Mucosa of descending colon (tissue), 3 donors: ENCODE measurements around the gene CASP9. TPM values are rescaled to one million over a fixed set of nuclear protein-coding genes. Genes with fewer than 3 reads are reported as not detected.

Experiments used
- ATAC-seq: fragments of 200-7000 bp; cut with Tn5 transposase; one replicate; pipeline ENCODE4 v1.9.1; 2020; ENCODE audit warnings: mild to moderate bottlenecking, moderate library complexity
- DNase-seq, 3 donors: peaks; one replicate each; pipeline ENCODE4 v3.0.0-alpha.2; 2020
- H3K36me3 ChIP-seq: fragments of 200-600 bp; one replicate; pipeline ENCODE4 v1.8.0; 2021; ENCODE audit warnings: low read depth, mild to moderate bottlenecking
- H3K4me1 ChIP-seq: fragments of 200-600 bp; one replicate; pipeline ENCODE4 v1.8.0; 2021; ENCODE audit warnings: low read depth, mild to moderate bottlenecking
- H3K4me3 ChIP-seq: fragments of 200-600 bp; one replicate; pipeline ENCODE4 v1.8.0; 2021; ENCODE audit warnings: mild to moderate bottlenecking
- H3K9me3 ChIP-seq: fragments of 200-600 bp; one replicate; pipeline ENCODE4 v1.8.0; 2021; ENCODE audit warnings: mild to moderate bottlenecking
- intact Hi-C, 2 donors: fragments of 100-400 bp; cut with DNase I in 1 of 2; cut with micrococcal nuclease in 1 of 2; formaldehyde crosslinking; loops; one replicate each; pipeline versions ENCODE4 v1.11.0 to v1.11.1; 2022; cut with DNase I, micrococcal nuclease
- long read RNA-seq, 2 donors: library from polyadenylated mRNA; unstranded; transcript quantifications; one replicate each; pipeline ENCODE4 v2.0.0, GENCODE V29; 2019 to 2021
- total RNA-seq, 3 donors: library from RNA; stranded (reverse); fragmentation: NEBNext Ultra II Directional in 2 of 3; extraction: Animal tissue kit (Norgen Biotek cat#: 25700) in 2 of 3; gene quantifications; one replicate each; pipeline versions ENCODE4 v1.2.1 to v1.2.4, GENCODE V29; 2021 to 2023
- TF ChIP-seq, protein P1 (sequence below): fragments of 200-600 bp; IDR thresholded peaks from one replicate; pipeline ENCODE4 v1.8.0; 2022; ENCODE audit warnings: antibody characterized with exemption, mild to moderate bottlenecking
- donor health status: DM: no; HTN: no; CAD: no; lungs with moderate emphysema.
- donor health status: DM: no; HTN: no; CAD: no.
- donor health status: DM: no; HTN: yes; CAD: no.

Gene CASP9
- 10 to 100 TPM; 14.2 to 16.0 (median 15.2) TPM for total RNA-seq
- long read RNA-seq, donor 1, transcript CASP9-201 (9 exons, 2,019 nt) = major isoform, 15 of 27 reads
- long read RNA-seq, donor 1, partial matches to known transcripts = 5 of 27 reads
- long read RNA-seq, donor 1, other reads (novel, unspliced or antisense) = 6 of 27 reads
- long read RNA-seq, donor 2, transcript CASP9-201 (9 exons, 2,019 nt) = major isoform, 14 of 15 reads
- long read RNA-seq, donor 2, partial matches to known transcripts = 0 of 15 reads
- long read RNA-seq, donor 2, other reads (novel, unspliced or antisense) = 1 of 15 reads

DNA sequence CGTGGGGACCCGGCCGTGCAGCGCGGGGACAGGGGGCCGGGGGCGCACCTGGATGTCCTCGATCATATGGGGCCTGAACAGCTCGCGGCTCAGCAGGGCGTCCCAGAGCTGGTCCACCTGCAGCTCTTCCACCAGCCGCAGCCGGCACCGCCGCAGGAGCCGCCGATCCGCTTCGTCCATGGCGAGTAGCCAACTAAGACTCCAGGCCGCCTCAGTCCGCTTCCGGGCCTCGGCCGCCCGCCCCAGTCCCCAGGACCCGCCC is at the start of gene CASP9:
Gene CASP9, minus strand, starts transcription at position 195 of the 262 bp plus-strand sequence. Its CDS starts 15 bp downstream, at position 180.
- intact Hi-C loops = no loop called here
- DNase-seq = no peak
- H3K4me1 ChIP-seq = peaks cover 28% of the 10 kb centered on the region
- TF ChIP-seq, protein P1, sequence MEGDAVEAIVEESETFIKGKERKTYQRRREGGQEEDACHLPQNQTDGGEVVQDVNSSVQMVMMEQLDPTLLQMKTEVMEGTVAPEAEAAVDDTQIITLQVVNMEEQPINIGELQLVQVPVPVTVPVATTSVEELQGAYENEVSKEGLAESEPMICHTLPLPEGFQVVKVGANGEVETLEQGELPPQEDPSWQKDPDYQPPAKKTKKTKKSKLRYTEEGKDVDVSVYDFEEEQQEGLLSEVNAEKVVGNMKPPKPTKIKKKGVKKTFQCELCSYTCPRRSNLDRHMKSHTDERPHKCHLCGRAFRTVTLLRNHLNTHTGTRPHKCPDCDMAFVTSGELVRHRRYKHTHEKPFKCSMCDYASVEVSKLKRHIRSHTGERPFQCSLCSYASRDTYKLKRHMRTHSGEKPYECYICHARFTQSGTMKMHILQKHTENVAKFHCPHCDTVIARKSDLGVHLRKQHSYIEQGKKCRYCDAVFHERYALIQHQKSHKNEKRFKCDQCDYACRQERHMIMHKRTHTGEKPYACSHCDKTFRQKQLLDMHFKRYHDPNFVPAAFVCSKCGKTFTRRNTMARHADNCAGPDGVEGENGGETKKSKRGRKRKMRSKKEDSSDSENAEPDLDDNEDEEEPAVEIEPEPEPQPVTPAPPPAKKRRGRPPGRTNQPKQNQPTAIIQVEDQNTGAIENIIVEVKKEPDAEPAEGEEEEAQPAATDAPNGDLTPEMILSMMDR = no peak
- no peaks in the 10 kb centered on the region for H3K9me3 ChIP-seq
- ATAC-seq = no peak
- H3K36me3 ChIP-seq = peaks cover 5% of the 10 kb centered on the region
- H3K4me3 ChIP-seq = peak within 1 kb of the TSS; percentile 19

DNA sequence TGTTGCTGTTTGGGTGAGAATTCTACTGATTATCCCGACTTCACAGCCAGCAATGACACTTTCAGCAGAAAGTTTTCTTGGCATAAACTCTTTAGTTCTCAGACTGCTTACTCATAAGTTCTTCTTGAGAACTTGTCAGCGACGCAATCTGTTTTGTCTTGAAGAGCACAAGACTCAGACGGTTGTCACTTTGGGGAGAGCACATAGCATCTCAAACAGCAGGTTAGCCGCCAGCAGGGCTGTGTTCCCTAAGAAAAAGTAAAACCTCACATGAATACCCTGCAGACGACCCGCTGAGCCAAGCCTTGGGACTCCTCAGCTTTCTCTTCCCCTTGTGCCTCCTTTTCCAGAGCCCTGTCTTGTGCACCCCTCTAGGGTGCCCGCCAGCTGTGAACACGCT is 49.5 kb upstream of the CASP9 start:
- Histone ChIP-seq H3K9me3 (no peaks in the 10 kb centered on the region), H3K36me3 (no peaks in the 10 kb centered on the region), H3K4me3 (no peak overlapping the region), H3K4me1 (no peaks in the 10 kb centered on the region)
- no peak for DNase-seq
- intact Hi-C loops = no loop called here
- no peak for ATAC-seq
- TF ChIP-seq, protein P1 = no peak

DNA sequence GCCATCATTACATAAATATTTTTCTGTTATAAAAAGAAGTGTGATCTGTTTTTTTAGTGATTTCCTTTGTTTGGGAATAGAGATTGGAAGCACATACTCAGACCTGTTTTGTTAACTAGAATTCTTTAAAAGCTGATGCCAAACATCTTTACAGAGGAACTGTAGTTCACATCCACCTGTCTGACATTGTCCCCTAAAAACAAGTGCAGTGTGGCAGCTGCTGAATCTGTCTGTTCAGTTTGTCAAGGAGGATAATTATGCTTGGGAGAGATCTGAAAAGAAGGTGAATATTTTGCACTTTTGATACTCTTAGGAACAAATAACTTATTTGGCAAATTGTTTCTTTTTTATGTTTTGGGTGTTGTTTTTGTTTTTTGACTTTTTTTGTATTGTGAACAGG is 47.3 kb upstream of the CASP9 start:
- TF ChIP-seq, protein P1 = no peak
- intact Hi-C loops = no loop called here
- DNase-seq (no peak), ATAC-seq (no peak)
- Histone ChIP-seq H3K9me3 (no peaks in the 10 kb centered on the region), H3K4me1 (no peaks in the 10 kb centered on the region), H3K4me3 (no peak overlapping the region), H3K36me3 (no peaks in the 10 kb centered on the region)

DNA sequence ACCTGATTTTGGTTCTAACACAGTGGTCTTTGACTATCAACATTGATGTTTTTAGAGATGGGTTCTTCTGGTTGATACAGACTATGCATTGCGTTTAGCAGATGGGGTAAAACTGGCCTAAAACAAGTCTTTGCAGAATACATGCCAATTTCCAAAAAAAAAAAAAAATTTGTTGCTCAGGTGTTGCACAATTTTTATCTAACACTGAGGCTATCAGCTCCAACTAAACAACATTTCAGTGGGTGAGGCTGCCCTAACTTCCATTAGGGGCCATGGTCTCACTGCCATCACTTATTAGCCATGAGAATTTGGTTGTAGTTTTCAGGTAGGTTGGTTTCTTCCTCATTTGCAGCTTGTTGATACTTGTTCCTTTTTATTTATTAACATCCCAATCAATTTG is 46.8 kb upstream of the CASP9 start:
- H3K4me3 ChIP-seq = no peak overlapping the region
- no peaks in the 10 kb centered on the region for H3K36me3 ChIP-seq
- DNase-seq = no peak
- no peaks in the 10 kb centered on the region for H3K4me1 ChIP-seq
- intact Hi-C loops = no loop called here
- no peak for ATAC-seq
- H3K9me3 ChIP-seq = no peaks in the 10 kb centered on the region
- TF ChIP-seq, protein P1 = no peak

DNA sequence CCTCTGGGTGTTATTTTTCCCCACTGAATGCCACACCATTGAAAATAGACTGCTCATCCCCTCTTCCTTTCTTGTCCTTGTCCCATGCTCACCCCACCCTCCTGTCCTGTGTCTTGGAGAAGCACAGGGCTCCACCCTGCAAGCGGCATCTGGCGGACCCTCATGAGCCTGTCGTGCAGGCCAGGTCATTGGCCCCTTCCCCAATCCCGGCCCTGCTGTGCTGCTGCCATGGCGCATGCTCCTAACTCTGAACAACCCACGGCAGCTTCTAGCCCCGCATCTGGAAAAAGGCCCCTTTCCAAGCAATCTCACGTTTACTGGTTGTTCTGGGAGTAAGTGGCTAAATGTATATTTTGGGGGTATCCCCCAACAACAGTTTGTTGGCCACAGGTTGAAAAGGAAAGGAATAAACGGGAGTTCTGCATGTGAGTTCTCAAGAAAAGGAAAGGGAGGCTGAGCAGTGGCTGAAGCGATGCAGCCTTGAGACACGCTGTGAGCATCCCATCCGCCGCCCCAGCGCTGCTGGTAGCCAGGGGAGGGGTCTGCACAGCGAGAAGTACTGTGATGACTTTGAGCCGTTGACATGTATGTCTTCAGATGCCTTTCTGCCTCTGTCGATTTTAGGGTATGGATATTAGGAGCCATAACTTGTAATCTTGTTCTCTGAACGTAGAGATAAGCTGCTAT is 44.5 kb upstream of the CASP9 start:
- no peak for DNase-seq
- no peak overlapping the region for H3K4me3 ChIP-seq
- intact Hi-C loops = no loop called here
- no peak for ATAC-seq
- H3K4me1 ChIP-seq = no peaks in the 10 kb centered on the region
- H3K9me3 ChIP-seq = no peaks in the 10 kb centered on the region
- H3K36me3 ChIP-seq = no peaks in the 10 kb centered on the region
- TF ChIP-seq, protein P1 = no peak
